Neutrophil (primary cell): ENCODE data around the gene TREML4.
"Not testable (repeated sequence)": the region's sequence is repeated elsewhere in the genome, so short reads cannot be mapped to it uniquely, and the experiment has no call there.

Source experiments
- H3K27ac ChIP-seq: fragments of 200-600 bp; sonication (generic); 2 replicates; pipeline ENCODE4 v1.5.1; 2016; ENCODE audit warnings: mild to moderate bottlenecking, moderate library complexity
- H3K27me3 ChIP-seq: fragments of 200-600 bp; sonication (generic); 2 replicates; pipeline ENCODE4 v1.6.0; 2016; ENCODE audit warnings: mild to moderate bottlenecking
- H3K36me3 ChIP-seq: fragments of 200-600 bp; sonication (generic); 2 replicates; pipeline ENCODE4 v1.5.1; 2017
- H3K4me1 ChIP-seq, 2 experiments: fragments of 200-600 bp in 1 of 2; sonication (generic) in 1 of 2; 1 replicate in 1 of 2; 2 replicates in 1 of 2; pipeline versions ENCODE4 v1.5.1 to v1.6.1; 2013 to 2016; ENCODE audit warnings: low read depth in 1 of 2, low read length in 1 of 2, mild to moderate bottlenecking in 1 of 2, moderate library complexity in 1 of 2; ENCODE audit not compliant: control insufficient read depth in 1 of 2, insufficient read depth in 1 of 2
- H3K4me3 ChIP-seq, 2 experiments: fragments of 200-600 bp in 1 of 2; sonication (generic) in 1 of 2; 1 replicate in 1 of 2; 2 replicates in 1 of 2; pipeline ENCODE4 v1.5.1; 2013 to 2016; ENCODE audit warnings: low read depth in 1 of 2, low read length in 1 of 2, mild to moderate bottlenecking in 1 of 2, moderate library complexity in 1 of 2
- H3K9me3 ChIP-seq: fragments of 200-600 bp; sonication (generic); 2 replicates; pipeline ENCODE4 v1.5.1; 2016
- TF ChIP-seq, protein P1 (sequence below): fragments of 200-600 bp; sonication (generic); IDR thresholded peaks from 2 replicates; pipeline ENCODE4 v1.5.1; 2016; ENCODE audit warnings: antibody characterized with exemption

TREML4 gene

DNA sequence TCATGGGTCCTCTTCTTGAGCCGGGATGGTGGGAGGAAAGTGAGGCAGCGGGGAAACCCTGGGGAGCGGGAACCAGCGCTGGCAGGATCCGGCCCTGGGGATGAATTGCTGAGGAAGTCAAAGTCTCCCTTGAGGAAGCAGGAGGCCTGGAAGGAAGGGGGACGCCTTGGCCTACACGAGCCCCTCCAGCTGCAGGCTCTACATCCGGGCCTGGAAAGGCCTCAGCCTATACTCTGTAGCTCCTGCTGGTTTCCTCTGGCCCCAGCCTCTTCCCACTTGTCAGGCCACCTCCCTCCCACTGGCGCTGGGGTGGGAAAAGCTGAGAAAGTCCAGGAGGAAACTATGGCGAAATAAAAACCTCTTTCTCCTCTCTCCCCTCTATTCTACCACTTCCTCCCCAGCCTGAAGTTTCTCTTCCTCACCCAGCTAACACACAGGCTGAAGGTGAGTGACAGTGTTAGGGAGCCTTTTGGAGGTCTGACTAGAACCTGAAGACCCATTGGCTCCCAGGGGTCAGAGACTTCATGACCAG is 42.1 kb upstream of the TREML4 start:
- H3K27me3 ChIP-seq, result no peaks in the 10 kb centered on the region
- H3K9me3 ChIP-seq, result no peaks in the 10 kb centered on the region
- H3K36me3 ChIP-seq, result peaks cover 9% of the 10 kb centered on the region
- H3K4me1 ChIP-seq, result peaks cover 67 to 77% of the 10 kb centered on the region in 2 experiments
- H3K4me3 ChIP-seq, result peak overlapping the region in 1 of 2 experiments; percentile 19
- H3K27ac ChIP-seq, result peak overlapping the region; percentile 99
- TF ChIP-seq, protein P1, sequence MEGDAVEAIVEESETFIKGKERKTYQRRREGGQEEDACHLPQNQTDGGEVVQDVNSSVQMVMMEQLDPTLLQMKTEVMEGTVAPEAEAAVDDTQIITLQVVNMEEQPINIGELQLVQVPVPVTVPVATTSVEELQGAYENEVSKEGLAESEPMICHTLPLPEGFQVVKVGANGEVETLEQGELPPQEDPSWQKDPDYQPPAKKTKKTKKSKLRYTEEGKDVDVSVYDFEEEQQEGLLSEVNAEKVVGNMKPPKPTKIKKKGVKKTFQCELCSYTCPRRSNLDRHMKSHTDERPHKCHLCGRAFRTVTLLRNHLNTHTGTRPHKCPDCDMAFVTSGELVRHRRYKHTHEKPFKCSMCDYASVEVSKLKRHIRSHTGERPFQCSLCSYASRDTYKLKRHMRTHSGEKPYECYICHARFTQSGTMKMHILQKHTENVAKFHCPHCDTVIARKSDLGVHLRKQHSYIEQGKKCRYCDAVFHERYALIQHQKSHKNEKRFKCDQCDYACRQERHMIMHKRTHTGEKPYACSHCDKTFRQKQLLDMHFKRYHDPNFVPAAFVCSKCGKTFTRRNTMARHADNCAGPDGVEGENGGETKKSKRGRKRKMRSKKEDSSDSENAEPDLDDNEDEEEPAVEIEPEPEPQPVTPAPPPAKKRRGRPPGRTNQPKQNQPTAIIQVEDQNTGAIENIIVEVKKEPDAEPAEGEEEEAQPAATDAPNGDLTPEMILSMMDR, result no peak

DNA sequence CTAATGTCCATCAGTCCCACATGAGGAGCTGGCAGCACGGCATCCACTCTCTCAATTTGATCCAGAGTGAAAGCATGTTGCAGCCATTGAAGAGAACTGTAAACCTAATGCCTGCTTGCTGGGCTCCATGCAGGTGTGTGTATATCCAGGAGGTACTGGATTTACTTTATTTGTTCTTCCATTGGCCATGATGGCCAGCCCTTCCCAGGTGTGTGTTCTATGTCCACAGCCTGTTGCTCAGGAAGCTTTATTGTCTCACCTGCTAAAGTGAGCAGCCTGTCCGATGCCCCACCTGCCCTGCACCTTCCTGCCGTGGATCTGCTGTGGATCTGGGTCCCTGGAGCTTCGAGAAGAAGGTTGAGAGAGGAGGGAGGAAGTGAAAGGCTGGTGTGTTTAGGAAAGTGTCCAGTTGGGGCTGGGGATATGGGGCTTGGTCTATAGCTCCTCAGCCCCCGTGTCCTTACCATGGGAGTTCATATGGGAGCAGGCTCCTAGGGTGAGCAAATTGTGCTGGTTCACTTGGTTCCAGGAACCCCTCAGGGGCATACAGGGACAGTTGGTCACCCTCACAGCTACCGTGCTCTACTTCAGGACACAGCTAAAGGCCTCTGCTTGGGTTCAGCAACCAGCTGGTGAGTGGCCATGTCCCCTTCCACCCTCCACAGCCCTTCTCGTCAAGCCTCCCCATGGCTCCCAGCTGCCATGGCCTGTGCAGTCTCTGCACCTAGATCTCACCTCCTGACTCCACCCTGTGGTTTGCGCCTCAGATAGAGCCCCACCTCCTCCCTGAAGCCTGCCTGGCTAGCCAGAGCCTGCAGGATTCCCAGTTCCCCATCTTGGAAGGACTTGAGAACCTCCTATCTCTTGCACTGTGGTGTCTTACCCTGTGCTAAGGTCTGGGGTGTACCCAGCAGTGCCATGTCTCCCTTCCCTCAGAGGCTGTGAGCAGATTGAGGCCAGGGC is 39.9 kb upstream of the TREML4 start:
- Histone ChIP-seq H3K27me3 (no peaks in the 10 kb centered on the region), H3K4me3 (no peak overlapping the region), H3K36me3 (peaks cover 30% of the 10 kb centered on the region), H3K9me3 (no peaks in the 10 kb centered on the region), H3K27ac (peak overlapping the region; percentile 99), H3K4me1 (peaks cover 62 to 76% of the 10 kb centered on the region in 2 experiments)
- TF ChIP-seq, protein P1, result no peak

DNA sequence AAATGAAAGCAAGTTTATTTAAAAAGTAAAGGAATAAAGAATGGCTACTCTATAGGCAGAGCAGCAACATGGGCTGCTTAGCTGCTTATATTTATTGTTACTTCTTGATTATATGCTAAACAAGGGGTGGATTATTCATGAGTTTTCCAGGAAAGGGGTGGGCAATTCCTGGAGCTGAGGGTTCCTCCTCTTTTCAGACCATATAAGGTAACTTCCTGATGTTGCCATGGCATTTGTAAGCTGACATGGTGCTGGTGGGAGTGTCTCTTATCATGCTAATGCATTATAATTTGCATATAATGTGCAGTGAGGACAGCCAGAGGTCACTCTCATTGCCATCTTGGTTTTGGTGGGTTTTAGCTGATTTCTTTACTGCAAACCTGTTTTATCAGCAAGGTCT is 39.1 kb upstream of the TREML4 start:
- Histone ChIP-seq H3K4me1 (peaks cover 54 to 68% of the 10 kb centered on the region in 2 experiments), H3K27ac (peak overlapping the region; percentile 99), H3K36me3 (peaks cover 39% of the 10 kb centered on the region)
- H3K9me3 ChIP-seq, H3K27me3 ChIP-seq, H3K4me3 ChIP-seq: not testable (repeated sequence)

DNA sequence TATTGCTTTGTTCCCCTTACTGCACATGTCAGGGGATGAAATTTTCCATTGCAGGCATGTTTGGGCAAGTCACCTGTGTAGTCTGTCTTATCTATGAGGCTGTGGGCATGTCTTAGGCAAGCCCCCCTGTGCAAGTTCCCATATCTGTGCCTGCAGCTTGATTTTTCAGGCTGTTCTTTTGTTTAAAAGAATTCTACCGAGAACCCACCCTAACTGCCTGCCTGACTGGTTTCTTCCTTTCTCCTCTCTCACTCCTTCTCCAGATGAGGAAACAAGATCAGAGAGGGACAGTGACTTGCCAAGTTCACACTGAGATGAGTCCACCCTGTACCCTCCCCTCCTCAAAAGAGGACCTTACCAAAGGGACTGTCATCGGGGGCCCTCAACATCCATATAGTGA is 38.2 kb upstream of the TREML4 start:
- TF ChIP-seq, protein P1, result no peak
- Histone ChIP-seq H3K27ac (peak overlapping the region; percentile 99), H3K36me3 (peaks cover 48% of the 10 kb centered on the region), H3K27me3 (no peaks in the 10 kb centered on the region), H3K9me3 (no peaks in the 10 kb centered on the region), H3K4me1 (peaks cover 50 to 58% of the 10 kb centered on the region in 2 experiments), H3K4me3 (no peak overlapping the region)

DNA sequence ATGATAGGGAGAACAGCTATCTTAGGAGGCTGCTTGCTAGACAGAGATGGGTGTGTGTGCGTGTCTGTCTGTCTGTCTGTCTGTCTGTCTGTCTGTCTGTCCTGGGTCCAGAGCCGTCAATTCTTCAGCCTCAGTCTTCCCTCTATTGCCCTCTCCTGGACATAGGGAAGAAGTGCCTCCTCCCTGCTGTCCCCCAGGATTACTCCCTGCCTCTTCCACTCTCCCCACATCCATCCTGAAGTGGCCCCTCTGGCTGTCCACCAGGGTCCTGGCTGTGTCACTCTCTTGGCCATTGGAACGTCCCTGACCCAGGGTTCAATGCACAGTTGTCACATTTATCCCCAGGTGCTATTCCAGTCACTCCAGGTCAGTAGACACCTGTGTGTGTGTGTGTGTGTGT is 37.4 kb upstream of the TREML4 start:
- TF ChIP-seq, protein P1, result peak; percentile 47
- H3K27me3 ChIP-seq, result no peaks in the 10 kb centered on the region
- H3K27ac ChIP-seq, result peak overlapping the region; percentile 99
- no peak overlapping the region for H3K4me3 ChIP-seq
- H3K36me3 ChIP-seq, result peaks cover 56% of the 10 kb centered on the region
- no peaks in the 10 kb centered on the region for H3K9me3 ChIP-seq
- peaks cover 49 to 56% of the 10 kb centered on the region in 2 experiments for H3K4me1 ChIP-seq

DNA sequence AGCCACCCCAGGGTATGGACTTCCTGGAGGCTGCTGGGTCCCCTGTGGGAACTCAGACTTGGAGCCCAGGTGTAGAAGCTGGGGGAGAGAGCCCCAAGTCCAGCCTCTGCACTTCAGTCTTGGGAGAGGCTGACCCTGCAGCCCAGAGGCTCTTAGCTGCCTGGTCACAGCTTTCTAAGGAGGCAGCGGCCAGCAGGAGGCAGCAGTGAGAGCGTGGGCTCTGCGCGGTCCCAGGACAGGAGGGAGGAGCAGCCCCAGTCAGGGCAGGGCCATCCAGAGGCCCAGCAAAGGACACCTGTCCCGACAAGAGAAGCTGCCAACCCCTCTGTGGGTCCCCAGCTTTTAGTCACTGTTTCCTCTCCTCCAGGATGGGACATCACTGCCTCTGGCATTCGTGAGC is 36.6 kb upstream of the TREML4 start:
- Histone ChIP-seq H3K27ac (peak overlapping the region; percentile 99), H3K27me3 (no peaks in the 10 kb centered on the region), H3K4me1 (peaks cover 48 to 56% of the 10 kb centered on the region in 2 experiments), H3K36me3 (peaks cover 64% of the 10 kb centered on the region), H3K4me3 (peak overlapping the region in 1 of 2 experiments; percentile 6), H3K9me3 (no peaks in the 10 kb centered on the region)
- TF ChIP-seq, protein P1, result peak; percentile 63
